LNCAP (cell line): ENCODE measurements around the gene IL20RA.

Experiments
- CTCF ChIP-seq: fragments of 450-650 bp; IDR thresholded peaks from 2 replicates; pipeline ENCODE4 v1.5.1; 2017; ENCODE audit warnings: mild to moderate bottlenecking

IL20RA gene

GRCh38 chr6:136963259-136963658 is 81.5 kb downstream of the IL20RA start:
- TF ChIP-seq CTCF: no peak

GRCh38 chr6:136962661-136963060 is 82.1 kb downstream of the IL20RA start:
- TF ChIP-seq CTCF: no peak

- TF ChIP-seq CTCF: no peak
Observed at GRCh38 chr6:136961848-136962247, 82.9 kb downstream of the IL20RA start.

- no peak for TF ChIP-seq CTCF
Observed at GRCh38 chr6:136960781-136961180, 84.0 kb downstream of the IL20RA start.

- TF ChIP-seq CTCF: no peak
Observed at GRCh38 chr6:136959471-136959891, 85.3 kb downstream of the IL20RA start.

- TF ChIP-seq CTCF: no peak
Observed at GRCh38 chr6:136958168-136958567, 86.6 kb downstream of the IL20RA start.

- no peak for TF ChIP-seq CTCF
Observed at GRCh38 chr6:136956590-136957544, 87.9 kb downstream of the IL20RA start.
